ENCODE data around the gene ZNF679.
"Not testable (repeated sequence)": the region's sequence is repeated elsewhere in the genome, so short reads cannot be mapped to it uniquely, and the experiment has no call there.

The ZNF679 gene

GRCh38 chr7:64277630-64278029 lies 49.4 kb downstream of the ZNF679 start:
- no peak overlapping the region for H3K27ac ChIP-seq (ENCODE audit: low read depth, low read length)
- no peak overlapping the region for H3K4me3 ChIP-seq (ENCODE audit: low read length)
- no peak overlapping the region for H3K4me2 ChIP-seq (ENCODE audit: low read length)
- H3K4me1 ChIP-seq (ENCODE audit: control insufficient read depth, low read length): no peaks in the 10 kb centered on the region
- no peak for TF ChIP-seq CTCF (IDR thresholded peaks at IDR 0.05; ENCODE audit: low read depth, low read length, poor library complexity, severe bottlenecking)
- no peak for TF ChIP-seq EZH2phosphoT487 (IDR thresholded peaks at IDR 0.05; ENCODE audit: borderline replicate concordance, low read length)
- no peaks in the 10 kb centered on the region for H3F3A ChIP-seq (ENCODE audit: control insufficient read depth, insufficient read depth)
- H3K36me3 ChIP-seq (ENCODE audit: control insufficient read depth, low read length): no peaks in the 10 kb centered on the region
- peaks cover 10% of the 10 kb centered on the region; the same call in 1 of the 2 replicates for H3K9me3 ChIP-seq (ENCODE audit: control insufficient read depth, insufficient read depth, low read length)
- no peaks in the 10 kb centered on the region for H3K9me2 ChIP-seq (replicated peaks; ENCODE audit: control insufficient read depth, low read length)
- H3K27me3 ChIP-seq (ENCODE audit: control insufficient read depth, low read length): no peaks in the 10 kb centered on the region
- H3K79me2 ChIP-seq (ENCODE audit: control insufficient read depth, low read length): no peaks in the 10 kb centered on the region
- H4K20me1 ChIP-seq (ENCODE audit: control insufficient read depth, insufficient read depth, low read depth, low read length): no peaks in the 10 kb centered on the region

- Histone ChIP-seq H3K4me3 (ENCODE audit: low read length) (no peak overlapping the region), H3K27ac (ENCODE audit: low read depth, low read length) (no peak overlapping the region)
- TF ChIP-seq CTCF (IDR thresholded peaks at IDR 0.05; ENCODE audit: low read depth, low read length, poor library complexity, severe bottlenecking): no peak
- TF ChIP-seq EZH2phosphoT487 (IDR thresholded peaks at IDR 0.05; ENCODE audit: borderline replicate concordance, low read length): no peak
These were observed 66.6 kb downstream of the ZNF679 start for GRCh38 chr7:64294701-64295420.

GRCh38 chr7:64297418-64297817 lies 69.1 kb downstream of the ZNF679 start:
- not testable (repeated sequence) for H3K27me3 ChIP-seq (ENCODE audit: control insufficient read depth, low read length); H3F3A ChIP-seq (ENCODE audit: control insufficient read depth, insufficient read depth); H4K20me1 ChIP-seq (ENCODE audit: control insufficient read depth, insufficient read depth, low read depth, low read length); H3K36me3 ChIP-seq (ENCODE audit: control insufficient read depth, low read length); H3K4me2 ChIP-seq (ENCODE audit: low read length); H3K4me3 ChIP-seq (ENCODE audit: low read length); H3K4me1 ChIP-seq (ENCODE audit: control insufficient read depth, low read length); H3K9me2 ChIP-seq (replicated peaks; ENCODE audit: control insufficient read depth, low read length); H3K27ac ChIP-seq (ENCODE audit: low read depth, low read length); H3K79me2 ChIP-seq (ENCODE audit: control insufficient read depth, low read length)
- H3K9me3 ChIP-seq (ENCODE audit: control insufficient read depth, insufficient read depth, low read length): peaks cover 11% of the 10 kb centered on the region; the same call in 1 of the 2 replicates

More at GRCh38 chr7:64294701-64295420, 66.6 kb downstream of the ZNF679 start:
- Histone ChIP-seq H3F3A (ENCODE audit: control insufficient read depth, insufficient read depth) (no peaks in the 10 kb centered on the region), H3K9me2 (replicated peaks; ENCODE audit: control insufficient read depth, low read length) (no peaks in the 10 kb centered on the region), H3K9me3 (ENCODE audit: control insufficient read depth, insufficient read depth, low read length) (peaks cover 6% of the 10 kb centered on the region; the same call in 1 of the 2 replicates), H3K4me2 (ENCODE audit: low read length) (no peak overlapping the region), H3K79me2 (ENCODE audit: control insufficient read depth, low read length) (no peaks in the 10 kb centered on the region), H4K20me1 (ENCODE audit: control insufficient read depth, insufficient read depth, low read depth, low read length) (no peaks in the 10 kb centered on the region), H3K27me3 (ENCODE audit: control insufficient read depth, low read length) (no peaks in the 10 kb centered on the region), H3K36me3 (ENCODE audit: control insufficient read depth, low read length) (no peaks in the 10 kb centered on the region), H3K4me1 (ENCODE audit: control insufficient read depth, low read length) (no peaks in the 10 kb centered on the region)

GRCh38 chr7:64300641-64301405 lies 72.5 kb downstream of the ZNF679 start:
- Histone ChIP-seq H3K9me3 (ENCODE audit: control insufficient read depth, insufficient read depth, low read length) (peaks cover 17% of the 10 kb centered on the region; the same call in 1 of the 2 replicates), H3K27me3 (ENCODE audit: control insufficient read depth, low read length) (no peaks in the 10 kb centered on the region), H3F3A (ENCODE audit: control insufficient read depth, insufficient read depth) (peaks cover 5% of the 10 kb centered on the region; the same call in 1 of the 2 replicates), H3K9me2 (replicated peaks; ENCODE audit: control insufficient read depth, low read length) (no peaks in the 10 kb centered on the region), H3K4me2 (ENCODE audit: low read length) (no peak overlapping the region), H3K4me3 (ENCODE audit: low read length) (no peak overlapping the region), H3K4me1 (ENCODE audit: control insufficient read depth, low read length) (peaks cover 18% of the 10 kb centered on the region), H4K20me1 (ENCODE audit: control insufficient read depth, insufficient read depth, low read depth, low read length) (no peaks in the 10 kb centered on the region), H3K36me3 (ENCODE audit: control insufficient read depth, low read length) (no peaks in the 10 kb centered on the region), H3K27ac (ENCODE audit: low read depth, low read length) (no peak overlapping the region), H3K79me2 (ENCODE audit: control insufficient read depth, low read length) (peaks cover 1% of the 10 kb centered on the region; the same call in 1 of the 2 replicates)
- TF ChIP-seq EZH2phosphoT487 (IDR thresholded peaks at IDR 0.05; ENCODE audit: borderline replicate concordance, low read length) (no peak), CTCF (IDR thresholded peaks at IDR 0.05; ENCODE audit: low read depth, low read length, poor library complexity, severe bottlenecking) (no peak)
